ENCODE results near the gene ITIH3.

The ITIH3 gene

DNA sequence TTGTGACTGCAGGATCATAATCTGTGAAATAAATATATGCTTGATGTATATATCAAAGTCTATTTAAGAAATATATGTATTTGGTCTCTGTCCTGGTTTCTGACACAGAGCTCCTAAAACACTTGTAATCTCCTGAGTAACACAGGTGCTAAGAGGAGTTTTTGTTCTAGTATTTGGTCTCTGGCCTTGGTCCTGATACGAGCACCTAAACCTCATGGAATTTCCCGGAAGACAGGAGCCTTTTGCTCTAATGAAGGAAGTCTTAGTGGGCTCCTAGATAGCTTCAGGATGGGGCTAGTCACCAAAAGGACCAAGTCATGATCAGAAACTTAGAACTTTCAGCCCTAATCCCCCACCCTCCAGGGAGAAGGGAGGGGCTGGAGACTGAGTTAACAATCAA, 59.4 kb downstream of the ITIH3 start:
- Histone ChIP-seq H3K9me3 (ENCODE audit: low read length) (no peaks in the 10 kb centered on the region), H3K36me3 (ENCODE audit: insufficient read depth, low read length) (peaks cover 12% of the 10 kb centered on the region)

DNA sequence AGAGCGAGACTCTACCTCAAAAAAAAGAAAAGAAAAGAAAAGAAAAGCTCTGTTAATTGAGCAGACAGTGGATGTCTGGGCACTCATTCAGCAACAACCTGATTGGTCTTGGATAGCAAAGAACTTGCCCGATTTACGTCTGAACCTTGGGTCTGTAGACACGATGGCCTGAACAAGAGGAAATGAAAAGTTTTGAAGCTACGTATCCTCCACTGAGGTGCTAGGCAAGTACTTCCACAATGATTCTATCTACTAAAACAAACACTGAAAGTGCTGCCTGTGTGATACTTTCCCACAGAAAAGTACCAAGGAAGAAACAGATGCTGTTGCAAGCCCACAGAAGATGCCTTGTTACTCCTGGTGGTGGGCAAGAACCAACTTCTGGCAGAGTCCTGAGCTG, 62.1 kb downstream of the ITIH3 start:
- Histone ChIP-seq H3K4me1 (ENCODE audit: insufficient read depth, low read length) (peaks cover 7% of the 10 kb centered on the region), H3K4me3 (ENCODE audit: low read length) (no peak overlapping the region), H3K36me3 (ENCODE audit: insufficient read depth, low read length) (peaks cover 6% of the 10 kb centered on the region), H2AFZ (ENCODE audit: low read depth, low read length) (no peak overlapping the region), H3K27me3 (ENCODE audit: insufficient read depth, low read length) (no peaks in the 10 kb centered on the region), H3K9me3 (ENCODE audit: low read length) (no peaks in the 10 kb centered on the region)

More for the DNA sequence above, 59.4 kb downstream of the ITIH3 start:
- Histone ChIP-seq H3K4me3 (ENCODE audit: low read length) (no peak overlapping the region), H3K27me3 (ENCODE audit: insufficient read depth, low read length) (no peaks in the 10 kb centered on the region), H2AFZ (ENCODE audit: low read depth, low read length) (no peak overlapping the region), H3K4me1 (ENCODE audit: insufficient read depth, low read length) (peaks cover 7% of the 10 kb centered on the region)

DNA sequence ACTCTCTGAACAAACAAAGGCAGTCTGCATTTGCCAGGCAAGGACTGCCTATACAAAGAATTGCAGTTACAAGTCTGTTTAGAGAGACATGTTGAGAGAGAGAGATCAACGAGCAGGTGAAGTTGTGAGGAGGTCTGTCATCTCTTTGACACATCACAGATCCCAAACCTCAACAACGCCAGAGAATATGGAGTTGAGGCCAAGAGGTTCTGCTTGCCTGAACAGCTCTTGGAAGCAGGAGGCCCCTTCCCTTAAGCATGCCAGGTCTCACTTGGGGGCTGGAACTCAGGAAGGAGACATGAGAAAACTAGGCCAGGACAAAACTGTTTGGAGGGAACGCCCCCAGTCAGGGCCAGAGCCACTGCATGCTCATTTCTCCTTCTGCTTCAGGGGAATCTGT, 62.5 kb downstream of the ITIH3 start:
- Histone ChIP-seq H3K36me3 (ENCODE audit: insufficient read depth, low read length) (peaks cover 2% of the 10 kb centered on the region), H2AFZ (ENCODE audit: low read depth, low read length) (no peak overlapping the region), H3K4me3 (ENCODE audit: low read length) (no peak overlapping the region)

DNA sequence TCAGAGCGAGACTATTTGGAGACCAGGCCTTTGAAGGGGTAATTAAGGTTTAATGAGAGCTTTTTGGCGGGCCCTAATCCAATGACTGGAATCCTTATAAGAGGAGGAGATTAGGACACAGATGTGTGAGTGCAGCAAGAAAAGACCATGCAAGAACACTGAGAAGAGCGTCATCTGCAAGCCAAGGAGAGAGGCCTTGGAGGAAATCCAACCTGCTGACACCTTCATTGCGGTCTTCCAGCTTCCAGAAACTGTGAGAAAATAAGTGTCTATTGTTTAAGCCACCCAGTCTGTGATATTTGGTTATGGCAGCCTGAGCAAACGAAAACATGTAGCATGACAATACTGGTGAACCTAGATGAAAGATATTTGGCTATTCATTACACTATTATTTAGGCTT, 63.3 kb downstream of the ITIH3 start:
- Histone ChIP-seq H3K27me3 (ENCODE audit: insufficient read depth, low read length) (no peaks in the 10 kb centered on the region), H3K36me3 (ENCODE audit: insufficient read depth, low read length) (no peaks in the 10 kb centered on the region), H3K4me3 (ENCODE audit: low read length) (no peak overlapping the region), H3K4me1 (ENCODE audit: insufficient read depth, low read length) (peaks cover 4% of the 10 kb centered on the region), H2AFZ (ENCODE audit: low read depth, low read length) (no peak overlapping the region), H3K9me3 (ENCODE audit: low read length) (no peaks in the 10 kb centered on the region)

More for the DNA sequence above, 62.5 kb downstream of the ITIH3 start:
- Histone ChIP-seq H3K4me1 (ENCODE audit: insufficient read depth, low read length) (peaks cover 4% of the 10 kb centered on the region), H3K27me3 (ENCODE audit: insufficient read depth, low read length) (no peaks in the 10 kb centered on the region), H3K9me3 (ENCODE audit: low read length) (no peaks in the 10 kb centered on the region)
